Stimulated activated CD4-positive, alpha-beta T cell treated with anti-CD3 and anti-CD28 coated beads, Interleukin-4, amount 100 ng/mL, for 1 hour (primary cell): ENCODE results near the gene RELCH.

ENCODE experiments used
- DNase-seq: peaks from one replicate; pipeline ENCODE4 v3.0.0-alpha.2; 2020

Gene RELCH

DNA sequence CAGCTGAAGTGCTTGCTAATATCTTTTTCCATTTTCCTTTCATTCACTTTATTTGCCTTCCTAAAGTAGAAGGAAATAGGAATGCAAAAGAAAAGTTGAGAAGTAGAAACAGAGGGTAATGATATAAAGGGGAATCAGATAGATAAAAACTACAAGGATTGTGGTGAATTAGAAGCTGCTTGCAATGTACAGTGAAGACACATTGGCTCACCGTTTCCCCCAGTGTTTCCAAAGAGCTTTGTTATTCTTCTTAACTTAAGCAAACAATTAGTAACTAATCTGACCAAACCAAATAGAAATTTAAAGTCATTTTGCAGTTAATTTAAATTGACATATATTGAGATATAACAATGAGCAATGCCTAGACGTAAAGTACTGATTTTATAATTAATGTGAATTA, 63.4 kb downstream of the RELCH start:
- DNase-seq = no peak

DNA sequence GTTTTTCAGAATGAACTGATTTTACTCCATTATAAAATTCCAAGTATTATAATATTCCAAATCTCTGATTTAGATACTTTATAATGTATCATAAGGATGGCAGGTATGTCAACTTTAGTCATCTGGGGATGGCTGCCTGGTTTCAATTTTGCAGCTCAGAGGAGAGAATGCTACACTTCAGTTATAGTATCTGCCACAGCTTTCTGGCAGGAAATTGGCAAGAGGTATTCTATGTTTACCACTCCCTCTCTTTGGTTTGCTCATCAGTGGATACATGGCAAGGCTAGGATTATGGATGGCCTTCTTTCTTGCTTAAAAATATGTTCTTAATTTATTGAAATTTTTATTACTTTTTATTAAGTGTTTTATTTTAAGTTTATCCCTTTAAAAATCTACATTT, 71.0 kb downstream of the RELCH start:
- DNase-seq = no peak

DNA sequence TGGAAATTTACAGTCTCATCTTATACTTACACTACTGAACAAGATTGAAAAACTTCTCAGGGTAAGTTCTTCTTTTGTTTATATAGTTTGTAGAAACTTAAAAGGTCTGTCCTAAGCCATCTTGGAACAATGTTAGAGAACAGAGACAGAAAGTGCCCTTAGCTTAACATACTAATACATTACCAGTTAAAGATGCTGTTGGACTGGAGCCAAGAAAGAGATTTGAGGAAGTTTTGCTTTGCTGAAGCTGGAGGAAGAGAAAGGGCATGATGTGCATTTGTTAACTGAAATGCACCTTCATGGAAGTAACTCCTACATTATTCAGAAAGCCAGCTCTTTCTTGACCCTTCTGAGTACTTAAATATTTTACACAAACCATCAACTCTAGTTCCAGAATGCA, 71.6 kb downstream of the RELCH start:
- DNase-seq = no peak

DNA sequence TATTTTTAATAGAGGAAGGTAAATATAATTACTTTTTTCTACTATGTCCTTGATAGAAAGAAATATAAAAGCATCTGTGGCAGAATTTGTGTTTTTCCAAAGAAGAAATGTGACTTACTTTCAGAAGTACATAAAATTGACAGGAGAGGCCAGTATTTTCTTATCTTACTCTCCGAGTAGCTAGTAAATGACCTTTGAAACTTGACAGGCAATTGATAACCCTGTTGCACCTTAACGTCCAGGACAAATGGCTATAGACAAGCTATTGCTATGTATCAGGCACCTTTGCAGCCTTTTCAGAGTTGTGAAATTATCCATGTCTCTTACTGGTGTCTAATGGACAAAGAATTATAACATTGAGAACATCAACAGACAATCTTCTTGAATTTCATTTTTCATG, 75.0 kb downstream of the RELCH start:
- no peak for DNase-seq

DNA sequence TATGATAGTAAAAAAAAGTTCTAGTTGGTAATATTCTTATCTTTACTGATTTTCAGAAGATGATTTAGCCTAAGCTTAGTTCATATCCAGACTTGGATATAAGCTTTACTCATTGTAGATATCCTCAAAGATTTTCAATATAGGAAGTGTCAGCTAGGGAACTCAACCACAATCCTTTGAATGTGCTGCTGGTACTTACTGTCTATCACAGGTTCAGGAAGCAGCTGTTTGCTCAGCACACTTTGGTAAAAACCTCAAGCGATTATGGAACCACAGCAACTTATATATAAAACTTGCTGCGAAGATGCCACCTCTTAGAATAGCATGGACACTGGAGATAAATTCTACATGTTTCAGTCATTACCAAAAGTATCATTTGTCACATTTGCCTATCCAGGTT, 77.9 kb downstream of the RELCH start:
- DNase-seq = no peak

DNA sequence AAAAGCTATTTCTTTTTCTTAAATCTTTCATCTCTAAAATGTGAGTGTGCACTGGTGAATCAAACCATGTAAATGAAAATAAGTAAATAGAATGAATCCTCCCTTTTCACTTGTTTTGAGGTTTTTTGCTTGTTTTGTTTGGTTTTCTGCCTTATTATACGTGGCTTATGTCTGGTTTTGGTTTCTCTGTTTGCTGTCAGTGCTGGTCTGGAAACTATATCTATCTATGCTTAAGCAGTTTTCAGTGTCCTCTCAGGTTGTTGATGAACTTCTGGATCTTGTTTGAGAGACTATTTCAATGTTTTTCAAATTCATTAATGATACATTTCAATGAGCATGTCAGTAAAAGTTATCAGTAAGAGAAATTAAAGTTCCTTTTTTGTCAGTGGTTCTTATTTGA, 90.0 kb downstream of the RELCH start:
- no peak for DNase-seq

DNA sequence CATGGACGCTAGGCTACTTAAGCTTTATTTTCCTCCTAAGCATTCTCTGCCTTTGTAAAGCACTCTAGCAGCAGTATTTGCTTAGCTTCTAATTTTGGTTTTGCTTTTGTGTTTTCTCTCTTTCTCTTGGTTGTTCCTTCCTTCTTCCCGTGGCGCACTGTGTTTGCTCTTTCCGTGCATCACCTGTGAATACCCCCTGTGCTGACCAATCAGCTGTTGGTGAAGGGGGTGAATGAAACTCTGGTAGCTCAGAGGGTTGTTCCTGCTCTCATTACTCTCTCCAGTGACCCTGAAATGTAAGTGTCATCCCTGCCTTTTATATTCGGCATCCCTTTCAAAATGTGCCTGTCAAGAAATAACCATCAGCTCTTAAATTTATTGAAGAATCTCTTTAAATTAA, 92.5 kb downstream of the RELCH start:
- no peak for DNase-seq

DNA sequence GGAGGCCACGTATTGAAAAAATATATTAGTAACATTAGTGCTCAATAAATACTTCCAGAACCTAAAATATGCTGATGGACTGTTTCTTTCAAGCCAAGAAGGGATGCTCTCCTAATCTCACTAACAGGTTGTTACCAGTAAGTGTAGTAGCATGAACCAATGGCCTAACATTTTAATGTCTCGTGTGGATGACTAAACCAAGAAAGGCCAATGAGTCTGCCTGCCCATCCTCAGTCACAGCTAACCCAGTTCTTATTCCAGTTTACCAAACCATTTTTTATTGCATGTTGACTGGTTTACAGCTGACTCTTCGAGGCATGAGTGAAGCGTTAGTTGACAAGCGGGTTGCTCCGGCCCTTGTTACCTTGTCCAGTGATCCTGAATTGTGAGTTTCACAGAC, 93.0 kb downstream of the RELCH start:
- DNase-seq = no peak

DNA sequence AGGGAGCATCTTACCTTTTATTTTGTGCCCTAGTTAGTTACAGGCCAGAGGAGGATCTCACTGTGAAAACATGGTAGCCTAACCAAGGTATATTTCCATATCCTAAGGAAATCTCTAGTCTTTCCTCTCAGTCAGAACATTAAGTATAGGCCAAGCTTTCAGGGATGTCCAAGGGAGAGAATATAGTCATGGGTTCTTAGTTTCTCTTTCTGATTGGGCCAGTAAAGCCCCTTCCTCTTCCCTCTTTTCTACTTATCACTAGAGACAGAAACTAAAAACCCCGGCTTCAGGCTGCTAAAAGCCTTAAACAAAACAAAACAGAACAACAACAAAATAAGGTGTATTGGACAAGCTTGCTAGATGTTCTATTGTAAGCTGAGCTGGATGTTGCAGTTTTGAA, 93.7 kb downstream of the RELCH start:
- no peak for DNase-seq

DNA sequence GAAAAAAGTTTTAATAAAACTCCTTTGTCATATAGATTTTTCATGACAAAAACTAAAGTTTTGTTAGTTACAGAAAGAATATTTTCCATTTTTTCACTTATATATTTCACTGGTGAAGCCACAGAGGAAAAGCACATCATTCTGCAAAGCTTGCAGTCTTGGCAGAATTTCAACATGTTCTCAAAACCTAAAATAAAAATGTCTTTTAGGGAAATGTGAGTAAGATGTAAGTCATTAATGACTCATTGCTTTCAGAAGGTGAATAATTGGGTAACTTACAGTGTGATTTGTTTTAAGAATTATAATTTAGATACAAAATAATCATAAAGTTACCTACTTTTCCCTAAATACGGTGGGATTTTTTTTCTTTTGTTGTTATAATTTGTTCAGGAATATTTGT, 94.6 kb downstream of the RELCH start:
- no peak for DNase-seq

DNA sequence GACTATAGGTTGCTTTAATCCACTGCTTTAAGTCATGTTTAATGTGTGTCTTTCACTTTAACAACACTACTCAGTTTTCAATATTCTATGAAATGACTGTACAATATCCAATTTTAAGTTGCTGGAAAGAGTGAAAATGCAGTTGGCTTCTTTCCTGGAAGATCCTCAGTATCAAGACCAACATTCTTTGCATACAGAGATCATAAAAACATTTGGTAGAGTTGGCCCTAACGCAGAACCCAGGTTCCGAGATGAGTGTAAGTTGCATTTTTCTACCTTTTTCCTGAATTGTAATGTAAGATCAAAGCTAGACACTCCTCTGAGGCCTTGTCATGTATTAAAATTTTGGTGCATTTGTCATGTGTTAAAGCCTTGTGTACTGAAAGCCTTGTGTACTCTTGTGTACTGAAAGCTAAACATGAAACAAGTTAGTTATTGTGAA, 95.2 kb downstream of the RELCH start:
- no peak for DNase-seq

DNA sequence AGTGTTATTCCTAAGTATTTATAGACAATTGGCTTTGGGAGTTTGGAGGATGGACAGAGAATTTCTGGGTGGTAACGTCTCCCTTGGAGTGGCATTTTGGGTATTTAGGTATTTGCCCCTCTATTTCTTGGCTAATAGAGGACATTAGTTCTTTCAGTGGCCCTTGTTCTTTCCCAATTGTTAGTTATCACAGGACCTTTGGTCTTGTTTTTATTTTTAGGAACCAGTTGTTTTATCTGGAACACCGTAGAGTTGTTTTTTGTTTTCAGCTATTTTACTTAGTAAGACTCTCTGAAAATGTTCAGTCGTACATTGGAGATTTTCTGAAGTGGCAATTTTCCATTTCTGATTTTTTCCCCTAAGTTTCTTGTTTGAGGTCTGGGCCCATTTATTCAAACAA, 97.6 kb downstream of the RELCH start:
- no peak for DNase-seq

DNA sequence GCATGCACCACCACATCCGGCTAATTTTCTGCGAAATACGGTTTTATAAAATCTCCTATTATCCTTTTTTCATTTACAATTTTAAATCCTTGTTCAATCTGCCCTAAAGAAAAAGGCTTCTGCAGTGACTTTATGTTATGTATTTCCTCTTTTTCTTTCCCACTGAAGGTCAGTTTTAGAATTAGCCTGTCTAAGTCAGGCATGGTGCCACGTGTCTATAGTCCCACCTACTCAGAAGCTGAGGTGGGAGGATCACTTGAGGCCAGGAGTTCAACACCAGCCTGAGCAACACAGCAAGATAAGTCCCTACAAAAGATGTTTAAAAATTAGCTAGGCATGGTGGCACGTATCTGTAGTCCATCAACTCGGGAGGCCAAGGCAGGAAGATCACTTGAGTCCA, 98.2 kb downstream of the RELCH start:
- DNase-seq = no peak

DNA sequence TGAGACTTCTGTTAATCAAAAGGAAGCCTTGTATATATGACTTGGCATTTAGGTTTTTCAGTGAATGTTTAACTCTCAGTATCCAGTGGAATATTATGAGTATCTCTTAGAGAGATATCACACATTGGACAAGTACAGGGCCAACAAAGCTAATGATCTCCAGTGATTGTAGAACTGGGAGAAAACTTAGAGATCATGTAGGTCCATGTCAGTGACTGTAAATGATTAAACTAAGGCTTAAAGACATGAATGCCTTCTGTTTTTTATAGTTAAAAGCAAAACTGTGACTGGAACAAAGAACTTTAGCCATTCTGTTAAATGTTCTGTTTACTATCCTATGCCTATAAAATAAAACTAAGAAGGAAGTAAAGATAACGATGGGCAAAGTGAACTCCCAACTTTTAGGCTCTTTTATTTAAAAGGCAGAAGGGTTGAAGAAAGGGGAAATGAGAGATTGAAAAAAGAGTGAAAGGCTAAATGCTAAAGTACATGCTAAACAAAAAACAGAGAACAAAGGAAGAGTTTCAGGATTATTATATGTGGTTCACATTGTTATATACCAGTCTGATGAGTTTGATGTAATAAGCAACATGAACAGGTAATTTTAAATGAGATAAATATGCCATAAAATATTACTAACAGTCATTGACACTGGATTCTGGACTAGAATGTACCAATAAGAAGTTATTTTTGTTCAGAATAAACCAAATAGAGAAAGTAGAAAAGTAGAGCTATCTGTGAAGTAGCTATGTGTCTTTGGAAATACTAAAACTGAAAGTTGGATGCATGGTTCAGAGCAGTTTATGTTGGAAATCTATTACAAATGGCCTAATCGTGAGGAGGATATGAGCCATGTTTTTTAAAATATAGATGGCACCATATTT, 101.0 kb downstream of the RELCH start:
- no peak for DNase-seq

DNA sequence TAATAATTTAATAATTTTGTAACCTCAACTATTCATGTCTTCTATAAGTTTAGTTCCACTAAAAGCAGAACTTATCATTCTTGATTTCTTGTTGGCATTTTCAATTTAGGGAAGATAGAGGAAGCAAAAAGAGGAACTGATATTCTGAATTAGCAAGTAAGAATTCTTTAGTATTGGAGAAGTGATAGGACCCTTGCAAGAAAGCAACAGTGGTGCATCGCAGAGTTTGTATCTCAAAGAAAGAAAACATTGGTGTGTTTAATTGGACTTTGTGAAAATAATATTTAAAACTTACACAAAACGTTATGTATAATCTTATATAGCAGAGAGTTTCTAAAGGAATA, 101.6 kb downstream of the RELCH start:
- DNase-seq = no peak

DNA sequence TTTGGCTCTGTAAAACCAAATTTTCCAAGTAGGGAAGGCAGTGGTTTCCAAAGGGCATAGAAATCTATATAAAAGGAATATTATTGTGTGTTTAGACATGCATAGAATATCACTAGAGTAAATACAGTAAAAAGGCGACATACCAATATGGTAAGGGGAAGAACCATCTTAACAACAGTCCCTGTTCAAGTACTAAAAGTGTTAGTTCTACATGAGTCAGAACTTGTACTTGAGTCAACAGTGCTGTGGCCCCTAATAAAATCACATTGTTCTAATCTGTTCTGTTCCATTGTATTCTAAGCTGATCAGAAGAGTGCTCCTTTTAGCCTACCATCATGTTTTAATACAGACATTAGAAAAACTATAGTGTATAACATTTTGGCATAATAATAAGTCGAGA, 102.0 kb downstream of the RELCH start:
- no peak for DNase-seq

DNA sequence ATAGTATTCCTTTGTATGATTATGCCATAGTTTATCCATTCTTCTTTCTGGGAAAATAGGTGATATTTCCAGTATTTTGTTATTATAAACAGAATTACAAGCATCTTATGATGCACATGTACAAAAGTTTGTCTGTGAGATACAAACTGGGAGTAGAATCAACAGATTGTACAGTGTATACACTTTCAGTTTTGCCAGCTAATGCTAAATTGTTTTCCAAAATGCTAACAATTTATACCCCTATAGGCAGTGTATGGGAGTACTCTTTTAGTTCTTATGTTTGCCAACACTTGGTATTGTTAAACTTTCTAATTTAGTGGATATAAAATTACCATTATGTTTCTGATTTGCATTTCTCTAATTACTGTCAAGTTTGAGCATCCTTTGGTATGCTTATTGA, 107.0 kb downstream of the RELCH start:
- no peak for DNase-seq

DNA sequence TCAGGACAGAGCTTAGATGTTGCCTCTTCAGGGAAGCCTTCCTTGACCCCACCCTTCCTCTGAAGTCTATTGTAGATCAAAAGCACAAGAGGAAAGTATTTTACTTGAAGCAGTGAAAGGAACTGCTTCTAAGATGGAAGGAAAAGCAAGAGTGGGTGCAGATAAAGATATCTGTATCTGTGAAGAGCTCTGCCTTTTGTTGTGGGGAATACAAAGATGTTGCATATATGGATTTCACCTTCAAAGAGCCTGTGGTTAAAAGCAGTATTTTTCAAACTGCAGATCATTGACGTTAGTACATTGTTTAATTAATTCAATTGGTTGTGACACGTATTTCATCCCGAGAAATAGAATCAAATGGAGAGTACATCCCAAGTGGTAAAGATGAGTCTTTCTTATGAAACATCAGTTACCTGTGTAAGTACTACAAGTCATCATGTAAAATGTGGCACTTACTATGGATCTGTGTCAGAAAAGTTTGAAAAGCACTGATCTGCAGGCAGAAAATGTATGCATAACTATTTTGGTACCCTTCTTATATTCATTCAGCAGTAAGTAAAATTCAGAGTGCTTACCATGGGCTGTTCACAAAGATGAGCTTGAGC, 113.4 kb downstream of the RELCH start:
- no peak for DNase-seq

DNA sequence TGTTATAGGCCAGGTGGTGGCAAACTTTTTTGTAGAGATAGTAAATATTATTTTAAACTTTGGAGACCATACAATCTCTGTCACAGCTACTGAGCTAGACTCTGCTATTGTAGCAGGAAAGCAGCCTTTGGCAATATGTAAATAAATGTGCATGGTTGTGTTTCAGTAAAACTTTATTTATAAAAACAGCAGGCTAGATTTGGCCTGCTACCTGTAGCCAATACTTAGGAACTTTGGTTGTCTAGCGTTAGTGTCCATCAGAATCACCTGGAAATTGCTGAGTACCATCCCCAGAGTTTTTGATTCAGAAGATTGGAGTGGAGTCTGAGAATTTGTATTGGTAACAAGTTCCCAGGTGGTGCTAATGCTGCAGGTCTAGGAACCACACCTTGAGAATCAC, 114.3 kb downstream of the RELCH start:
- no peak for DNase-seq

DNA sequence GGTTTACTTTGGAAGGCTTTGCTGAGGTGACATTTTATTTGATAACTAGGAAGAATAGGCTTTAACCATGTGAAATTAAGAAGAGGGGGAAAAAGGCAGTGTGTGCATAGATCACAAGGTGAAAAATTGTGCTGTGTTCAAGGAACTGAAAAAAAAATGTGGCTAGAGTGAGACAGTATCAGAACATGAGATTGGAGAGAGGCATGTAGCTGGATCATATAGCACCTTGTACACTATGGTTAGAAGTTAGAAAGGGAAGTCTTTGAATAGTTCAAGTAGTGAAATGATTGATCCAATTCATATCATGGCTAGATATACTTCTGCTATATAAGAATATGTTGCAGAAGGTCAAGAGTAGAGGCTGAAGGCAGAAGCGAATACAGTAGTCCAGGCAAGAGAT, 125.8 kb downstream of the RELCH start:
- DNase-seq = no peak

DNA sequence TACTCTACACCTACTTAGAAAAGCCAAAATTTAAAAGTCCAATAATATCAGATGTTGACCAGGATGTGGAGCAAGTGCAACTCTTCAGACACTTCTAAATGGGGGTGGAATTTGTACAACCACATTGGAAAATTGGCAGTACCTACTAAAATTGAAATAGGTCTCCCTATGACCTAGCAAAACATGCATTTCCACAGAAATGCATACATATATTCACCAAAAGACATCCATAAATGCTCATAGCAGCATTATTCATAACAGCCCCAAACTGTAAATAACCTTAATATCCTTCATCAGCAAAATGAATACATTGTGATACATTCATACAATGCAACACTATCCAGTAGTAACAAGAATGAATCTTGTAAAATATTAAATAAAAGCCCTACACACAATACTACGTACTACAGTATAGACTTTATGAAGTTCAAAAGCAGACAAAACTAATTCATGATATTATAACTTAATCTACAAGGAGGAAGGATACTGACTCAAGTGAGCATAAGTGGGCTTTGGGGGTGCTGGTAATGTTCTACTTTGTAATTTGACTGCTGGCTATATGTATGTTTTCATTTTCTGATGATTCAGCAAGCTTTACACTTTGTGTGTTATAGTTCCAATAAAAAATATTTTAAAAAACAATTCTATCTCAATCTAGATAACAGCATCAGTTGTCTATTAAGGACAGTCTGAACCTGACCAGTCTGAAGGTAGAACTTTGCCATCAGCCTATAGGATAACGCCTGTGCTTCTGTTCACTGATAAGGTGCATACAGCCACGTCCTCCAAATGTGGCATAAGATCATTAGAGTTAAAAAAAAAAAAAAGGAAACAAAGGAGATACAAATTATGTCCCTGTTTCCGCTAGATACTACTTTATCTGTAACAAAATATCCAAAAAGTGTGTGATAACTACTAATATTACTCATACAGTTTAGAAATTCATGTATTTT, 131.4 kb downstream of the RELCH start:
- DNase-seq = no peak

DNA sequence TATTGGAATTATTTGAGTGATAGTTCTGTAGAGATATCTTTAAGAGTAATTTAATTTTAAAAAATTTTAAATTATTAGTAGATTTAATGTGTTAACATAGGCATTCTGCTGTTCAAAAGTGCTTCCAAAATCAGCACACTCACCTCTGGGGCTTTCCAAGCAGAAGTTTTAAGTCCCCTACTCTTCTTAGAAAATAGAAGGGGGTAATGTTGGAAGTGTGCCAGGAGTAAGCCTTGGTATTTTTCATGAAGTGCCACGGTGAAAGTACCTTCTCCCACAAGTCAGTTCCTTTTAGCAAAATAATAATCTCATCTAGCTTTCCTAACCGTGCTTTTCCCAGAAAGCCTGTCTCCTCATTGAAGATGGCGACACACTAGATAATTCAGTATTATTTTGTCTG, 134.1 kb downstream of the RELCH start:
- no peak for DNase-seq

DNA sequence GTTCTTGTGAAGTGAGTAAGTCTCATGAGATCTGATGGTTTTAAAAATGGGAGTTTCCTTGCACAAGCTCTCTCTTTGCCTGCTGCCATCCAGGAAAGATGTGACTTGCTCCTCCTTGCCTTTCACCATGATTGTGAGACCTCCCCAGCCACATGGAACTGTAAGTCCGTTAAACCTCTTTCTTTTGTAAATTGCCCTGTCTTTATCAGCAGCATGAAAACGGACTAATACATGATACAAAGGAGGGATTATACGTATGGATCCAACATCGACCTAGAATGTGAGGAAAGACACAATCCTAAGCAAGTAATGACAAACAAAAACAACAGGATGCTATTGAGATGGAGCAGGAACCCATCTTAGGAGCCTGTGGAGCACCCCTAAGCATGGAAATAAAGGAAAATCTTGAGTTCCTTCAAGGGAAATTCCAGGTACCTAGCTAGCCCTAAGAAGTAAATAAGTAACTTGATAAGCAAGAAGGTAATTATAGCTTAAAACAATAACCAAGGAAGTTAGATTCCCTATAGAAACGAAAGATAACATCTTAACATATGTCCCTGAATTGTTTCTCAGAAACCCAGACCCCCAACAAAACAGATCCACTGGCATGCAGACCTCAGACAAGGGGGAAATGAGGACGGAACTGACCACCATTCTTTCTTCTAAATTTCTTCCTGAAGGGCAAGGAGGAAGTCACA, 136.6 kb downstream of the RELCH start:
- no peak for DNase-seq
